ENCODE results near the gene CA10. TPM values are rescaled to one million over a fixed set of nuclear protein-coding genes. Genes with fewer than 3 reads are reported as not detected.

CA10 gene
- total and polyA plus RNA-seq, 9 of the 15 experiments (the other 6 are each of a cell fraction or from before 2014, with no cell fraction given) = not detected

DNA sequence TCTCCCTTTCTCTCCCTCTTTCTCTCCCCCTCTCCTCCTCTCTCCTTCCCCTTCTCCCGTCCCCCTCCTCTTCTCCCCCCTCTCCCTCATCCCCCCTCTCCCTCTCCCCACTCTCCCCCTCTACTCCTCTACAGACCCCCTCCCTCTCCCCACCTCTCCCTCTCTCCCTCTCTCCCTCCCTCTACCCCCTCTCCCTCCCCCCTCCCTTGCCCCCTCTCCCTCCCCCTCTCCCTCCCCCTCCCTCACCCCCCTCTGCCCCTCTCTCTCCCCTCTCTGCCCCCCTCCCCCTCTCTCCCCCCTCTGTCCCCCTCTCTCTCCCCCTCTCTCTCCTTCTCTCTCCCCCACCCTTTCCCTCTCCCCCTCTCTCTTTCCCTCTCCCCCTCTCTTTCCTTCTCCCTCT lies 545.3 kb downstream of the CA10 start:
- Histone ChIP-seq H3K4me3 (no peak overlapping the region), H3K4me1 (replicated peaks in 1 of 2; ENCODE audit: control insufficient read depth in 2 of 2, insufficient read depth in 2 of 2, low read length in 2 of 2) (no peaks in the 10 kb centered on the region), H3K9me3 (replicated peaks; ENCODE audit: control insufficient read depth, insufficient read depth, low read depth, low read length) (no peaks in the 10 kb centered on the region), H2AFZ (ENCODE audit: low read depth, low read length) (no peak overlapping the region), H3K9ac (ENCODE audit: insufficient read depth in 1 of 2, low read depth in 2 of 2, low read length in 2 of 2) (no peak overlapping the region), H3K36me3 (ENCODE audit: control insufficient read depth, insufficient read depth, low read length) (no peaks in the 10 kb centered on the region), H3K9me1 (ENCODE audit: control insufficient read depth, insufficient read depth, low read length) (no peaks in the 10 kb centered on the region), H3K79me2 (ENCODE audit: control insufficient read depth, insufficient read depth, low read length) (no peaks in the 10 kb centered on the region), H3K4me2 (ENCODE audit: insufficient read depth, low read length) (no peak overlapping the region), H3K27me3 (ENCODE audit: control insufficient read depth in 2 of 2, insufficient read depth in 2 of 2, low read length in 2 of 2) (no peaks in the 10 kb centered on the region), H4K20me1 (replicated peaks; ENCODE audit: control insufficient read depth, insufficient read depth, low read length) (no peaks in the 10 kb centered on the region), H3K27ac (ENCODE audit: extremely low read depth, low read depth, low read length) (no peak overlapping the region)
- FAIRE-seq (no peak), ATAC-seq (no peak), DNase-seq (ENCODE audit: extremely low read depth in 1 of 4, low spot score in 3 of 4) (no peak)
- TF ChIP-seq EP400 (IDR thresholded peaks at IDR 0.05) (no peak), ID3 (CRISPR knock-in tag; IDR thresholded peaks at IDR 0.05) (no peak), ID3 (tag; IDR thresholded peaks at IDR 0.05) (no peak), FOXK1 (CRISPR knock-in tag; IDR thresholded peaks at IDR 0.05; ENCODE audit: borderline replicate concordance) (no peak), GTF2F1 (IDR thresholded peaks at IDR 0.05; ENCODE audit: low read depth, low read length) (no peak), ZNF282 (CRISPR knock-in tag; IDR thresholded peaks at IDR 0.05) (no peak), ZBTB1 (CRISPR knock-in tag; IDR thresholded peaks at IDR 0.05; ENCODE audit: borderline replicate concordance, low read depth) (no peak), KDM5B (IDR thresholded peaks at IDR 0.05; ENCODE audit: insufficient replicate concordance, low read depth, low read length) (no peak), ZNF3 (CRISPR knock-in tag; IDR thresholded peaks at IDR 0.05) (no peak), SP1 (CRISPR knock-in tag; IDR thresholded peaks at IDR 0.05) (no peak), CHD2 (IDR thresholded peaks at IDR 0.05; ENCODE audit: low read depth, low read length) (no peak), MAX (CRISPR knock-in tag; IDR thresholded peaks at IDR 0.05) (no peak), ZNF77 (CRISPR knock-in tag; IDR thresholded peaks at IDR 0.05) (no peak), ZC3H8 (IDR thresholded peaks at IDR 0.05) (no peak), MAFF (IDR thresholded peaks at IDR 0.05; ENCODE audit: low read length) (no peak), ADNP (tag; IDR thresholded peaks at IDR 0.05) (no peak), BCOR (IDR thresholded peaks at IDR 0.05) (no peak), DDX20 (tag; IDR thresholded peaks at IDR 0.05; ENCODE audit: low read depth) (no peak), PTBP1 (IDR thresholded peaks at IDR 0.05; ENCODE audit: low read depth, low read length) (no peak)
- TF ChIP-seq, protein P1, sequence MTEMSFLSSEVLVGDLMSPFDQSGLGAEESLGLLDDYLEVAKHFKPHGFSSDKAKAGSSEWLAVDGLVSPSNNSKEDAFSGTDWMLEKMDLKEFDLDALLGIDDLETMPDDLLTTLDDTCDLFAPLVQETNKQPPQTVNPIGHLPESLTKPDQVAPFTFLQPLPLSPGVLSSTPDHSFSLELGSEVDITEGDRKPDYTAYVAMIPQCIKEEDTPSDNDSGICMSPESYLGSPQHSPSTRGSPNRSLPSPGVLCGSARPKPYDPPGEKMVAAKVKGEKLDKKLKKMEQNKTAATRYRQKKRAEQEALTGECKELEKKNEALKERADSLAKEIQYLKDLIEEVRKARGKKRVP (CRISPR knock-in tag; IDR thresholded peaks at IDR 0.05) = no peak
- TF ChIP-seq, protein P2, sequence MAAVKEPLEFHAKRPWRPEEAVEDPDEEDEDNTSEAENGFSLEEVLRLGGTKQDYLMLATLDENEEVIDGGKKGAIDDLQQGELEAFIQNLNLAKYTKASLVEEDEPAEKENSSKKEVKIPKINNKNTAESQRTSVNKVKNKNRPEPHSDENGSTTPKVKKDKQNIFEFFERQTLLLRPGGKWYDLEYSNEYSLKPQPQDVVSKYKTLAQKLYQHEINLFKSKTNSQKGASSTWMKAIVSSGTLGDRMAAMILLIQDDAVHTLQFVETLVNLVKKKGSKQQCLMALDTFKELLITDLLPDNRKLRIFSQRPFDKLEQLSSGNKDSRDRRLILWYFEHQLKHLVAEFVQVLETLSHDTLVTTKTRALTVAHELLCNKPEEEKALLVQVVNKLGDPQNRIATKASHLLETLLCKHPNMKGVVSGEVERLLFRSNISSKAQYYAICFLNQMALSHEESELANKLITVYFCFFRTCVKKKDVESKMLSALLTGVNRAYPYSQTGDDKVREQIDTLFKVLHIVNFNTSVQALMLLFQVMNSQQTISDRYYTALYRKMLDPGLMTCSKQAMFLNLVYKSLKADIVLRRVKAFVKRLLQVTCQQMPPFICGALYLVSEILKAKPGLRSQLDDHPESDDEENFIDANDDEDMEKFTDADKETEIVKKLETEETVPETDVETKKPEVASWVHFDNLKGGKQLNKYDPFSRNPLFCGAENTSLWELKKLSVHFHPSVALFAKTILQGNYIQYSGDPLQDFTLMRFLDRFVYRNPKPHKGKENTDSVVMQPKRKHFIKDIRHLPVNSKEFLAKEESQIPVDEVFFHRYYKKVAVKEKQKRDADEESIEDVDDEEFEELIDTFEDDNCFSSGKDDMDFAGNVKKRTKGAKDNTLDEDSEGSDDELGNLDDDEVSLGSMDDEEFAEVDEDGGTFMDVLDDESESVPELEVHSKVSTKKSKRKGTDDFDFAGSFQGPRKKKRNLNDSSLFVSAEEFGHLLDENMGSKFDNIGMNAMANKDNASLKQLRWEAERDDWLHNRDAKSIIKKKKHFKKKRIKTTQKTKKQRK (IDR thresholded peaks at IDR 0.05; ENCODE audit: borderline replicate concordance, low read depth, low read length) = no peak
- POLR2A ChIA-PET = no interaction called here
- in situ Hi-C loops (cut with MboI) (no loop called here), intact Hi-C loops (cut with micrococcal nuclease) (no loop called here)
- CTCF ChIA-PET (ENCODE audit: low intra/inter-chr PET ratio) = no interaction called here
- BruUV-seq (replicated peaks) = no TSS peak
- WGBS (ENCODE audit: insufficient coverage, low coverage, missing lambda C conversion rate) = no CpG with 5 or more reads among the region's 1 CpG

Measured in K562 (cell line).